ENCODE measurements around the gene ISG20L2. TPM values are rescaled to one million over a fixed set of nuclear protein-coding genes. Genes with fewer than 3 reads are reported as not detected.

ISG20L2 gene
- total RNA-seq, 1 donor, result 21.0 TPM

- no peak overlapping the region for H2AFZ ChIP-seq (ENCODE audit: low read length)
- H4K20me1 ChIP-seq (ENCODE audit: insufficient read depth, low read length), result peaks cover 47% of the 10 kb centered on the region
- peak overlapping the region; percentile 82 for H3K4me3 ChIP-seq (ENCODE audit: insufficient read depth, low read length)
- H3K4me1 ChIP-seq (ENCODE audit: insufficient read depth, low read length), result peaks cover 38% of the 10 kb centered on the region
- H3K36me3 ChIP-seq (ENCODE audit: insufficient read depth, low read length), result peaks cover 30% of the 10 kb centered on the region
- peaks cover 69% of the 10 kb centered on the region for H3K79me2 ChIP-seq (ENCODE audit: insufficient read depth, low read length)
- TF ChIP-seq CTCF (IDR thresholded peaks at IDR 0.05; ENCODE audit: extremely low read depth, low read depth, low read length), result peak; percentile 69
- H3K27ac ChIP-seq (ENCODE audit: low read depth, low read length), result peak overlapping the region; percentile 100
- no peaks in the 10 kb centered on the region for H3K27me3 ChIP-seq (ENCODE audit: insufficient read depth, low read length)
- peak; percentile 93 for DNase-seq (ENCODE audit: insufficient read length, low spot score, missing footprints)
- peak overlapping the region; percentile 94 for H3K4me2 ChIP-seq (ENCODE audit: insufficient read depth, low read length)
- H3K9me3 ChIP-seq (ENCODE audit: low read depth, low read length), result no peaks in the 10 kb centered on the region
Measured at GRCh38 chr1:156726549-156727226, 1.9 kb downstream of the ISG20L2 start.

GRCh38 chr1:156725683-156726280 lies 2.8 kb downstream of the ISG20L2 start:
- H2AFZ ChIP-seq (ENCODE audit: low read length), result no peak overlapping the region

GRCh38 chr1:156721535-156721934 lies 7.0 kb downstream of the ISG20L2 start:
- H4K20me1 ChIP-seq (ENCODE audit: insufficient read depth, low read length), result peaks cover 37% of the 10 kb centered on the region
- H3K79me2 ChIP-seq (ENCODE audit: insufficient read depth, low read length), result peaks cover 44% of the 10 kb centered on the region

More at GRCh38 chr1:156725683-156726280, 2.8 kb downstream of the ISG20L2 start:
- no peaks in the 10 kb centered on the region for H3K27me3 ChIP-seq (ENCODE audit: insufficient read depth, low read length)
- peaks cover 38% of the 10 kb centered on the region for H3K4me1 ChIP-seq (ENCODE audit: insufficient read depth, low read length)
- no peaks in the 10 kb centered on the region for H3K9me3 ChIP-seq (ENCODE audit: low read depth, low read length)
- peak overlapping the region; percentile 82 for H3K4me3 ChIP-seq (ENCODE audit: insufficient read depth, low read length)
- DNase-seq (ENCODE audit: insufficient read length, low spot score, missing footprints), result peak; percentile 97
- peak overlapping the region; percentile 94 for H3K4me2 ChIP-seq (ENCODE audit: insufficient read depth, low read length)
- H3K36me3 ChIP-seq (ENCODE audit: insufficient read depth, low read length), result peaks cover 35% of the 10 kb centered on the region
- H4K20me1 ChIP-seq (ENCODE audit: insufficient read depth, low read length), result peaks cover 50% of the 10 kb centered on the region
- H3K79me2 ChIP-seq (ENCODE audit: insufficient read depth, low read length), result peaks cover 74% of the 10 kb centered on the region
- H3K27ac ChIP-seq (ENCODE audit: low read depth, low read length), result peak overlapping the region; percentile 30
- peak; percentile 98 for TF ChIP-seq CTCF (IDR thresholded peaks at IDR 0.05; ENCODE audit: extremely low read depth, low read depth, low read length)

More at GRCh38 chr1:156721535-156721934, 7.0 kb downstream of the ISG20L2 start:
- DNase-seq (ENCODE audit: insufficient read length, low spot score, missing footprints), result no peak
- Histone ChIP-seq H3K4me1 (ENCODE audit: insufficient read depth, low read length) (peaks cover 16% of the 10 kb centered on the region), H3K27me3 (ENCODE audit: insufficient read depth, low read length) (no peaks in the 10 kb centered on the region), H3K27ac (ENCODE audit: low read depth, low read length) (no peak overlapping the region), H3K36me3 (ENCODE audit: insufficient read depth, low read length) (peaks cover 35% of the 10 kb centered on the region), H2AFZ (ENCODE audit: low read length) (no peak overlapping the region), H3K4me2 (ENCODE audit: insufficient read depth, low read length) (no peak overlapping the region), H3K4me3 (ENCODE audit: insufficient read depth, low read length) (no peak overlapping the region), H3K9me3 (ENCODE audit: low read depth, low read length) (no peaks in the 10 kb centered on the region)
- no peak for TF ChIP-seq CTCF (IDR thresholded peaks at IDR 0.05; ENCODE audit: extremely low read depth, low read depth, low read length)
